ENCODE results near the gene KLHL28. TPM values are rescaled to one million over a fixed set of nuclear protein-coding genes. Genes with fewer than 3 reads are reported as not detected.

KLHL28 gene
- total and polyA plus RNA-seq, 11 donors, result 2.1 to 13.5 (median 10.2) TPM

DNA sequence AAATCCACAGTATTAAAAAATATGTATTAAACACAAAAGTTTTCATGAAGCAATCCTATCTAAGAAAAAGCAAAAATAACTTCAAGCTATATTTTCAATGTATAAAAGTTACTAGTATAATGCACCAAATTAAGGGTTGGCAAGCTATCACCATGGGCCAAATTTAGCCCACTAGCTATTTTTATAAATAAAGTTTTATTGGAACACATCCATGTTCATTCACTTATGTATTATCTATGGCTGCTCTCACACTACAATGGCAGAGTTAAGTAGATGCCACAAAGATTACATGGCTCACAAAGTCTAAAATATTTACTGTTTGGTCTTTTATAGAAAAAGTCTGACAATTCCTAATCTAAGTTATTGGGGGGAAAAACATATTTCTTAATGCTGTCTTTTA, 17.6 kb downstream of the KLHL28 start:
- no peaks in the 10 kb centered on the region for H3K4me1 ChIP-seq
- TF ChIP-seq, protein P1, sequence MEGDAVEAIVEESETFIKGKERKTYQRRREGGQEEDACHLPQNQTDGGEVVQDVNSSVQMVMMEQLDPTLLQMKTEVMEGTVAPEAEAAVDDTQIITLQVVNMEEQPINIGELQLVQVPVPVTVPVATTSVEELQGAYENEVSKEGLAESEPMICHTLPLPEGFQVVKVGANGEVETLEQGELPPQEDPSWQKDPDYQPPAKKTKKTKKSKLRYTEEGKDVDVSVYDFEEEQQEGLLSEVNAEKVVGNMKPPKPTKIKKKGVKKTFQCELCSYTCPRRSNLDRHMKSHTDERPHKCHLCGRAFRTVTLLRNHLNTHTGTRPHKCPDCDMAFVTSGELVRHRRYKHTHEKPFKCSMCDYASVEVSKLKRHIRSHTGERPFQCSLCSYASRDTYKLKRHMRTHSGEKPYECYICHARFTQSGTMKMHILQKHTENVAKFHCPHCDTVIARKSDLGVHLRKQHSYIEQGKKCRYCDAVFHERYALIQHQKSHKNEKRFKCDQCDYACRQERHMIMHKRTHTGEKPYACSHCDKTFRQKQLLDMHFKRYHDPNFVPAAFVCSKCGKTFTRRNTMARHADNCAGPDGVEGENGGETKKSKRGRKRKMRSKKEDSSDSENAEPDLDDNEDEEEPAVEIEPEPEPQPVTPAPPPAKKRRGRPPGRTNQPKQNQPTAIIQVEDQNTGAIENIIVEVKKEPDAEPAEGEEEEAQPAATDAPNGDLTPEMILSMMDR (IDR thresholded peaks at IDR 0.05), result no peak
- TF ChIP-seq POLR2A (IDR thresholded peaks at IDR 0.05), result no peak
- H3K27me3 ChIP-seq, result no peaks in the 10 kb centered on the region
- no peak overlapping the region for H3K27ac ChIP-seq
- ATAC-seq (no peak), DNase-seq (no peak)
- H3K9me3 ChIP-seq, result peaks cover 0 to 12% (median 0%) of the 10 kb centered on the region in 12 donors
- peaks cover 0 to 77% (median 54%) of the 10 kb centered on the region in 9 donors for H3K36me3 ChIP-seq
- H3K4me3 ChIP-seq, result no peak overlapping the region
- intact Hi-C loops (cut with DNase I), result no loop called here

DNA sequence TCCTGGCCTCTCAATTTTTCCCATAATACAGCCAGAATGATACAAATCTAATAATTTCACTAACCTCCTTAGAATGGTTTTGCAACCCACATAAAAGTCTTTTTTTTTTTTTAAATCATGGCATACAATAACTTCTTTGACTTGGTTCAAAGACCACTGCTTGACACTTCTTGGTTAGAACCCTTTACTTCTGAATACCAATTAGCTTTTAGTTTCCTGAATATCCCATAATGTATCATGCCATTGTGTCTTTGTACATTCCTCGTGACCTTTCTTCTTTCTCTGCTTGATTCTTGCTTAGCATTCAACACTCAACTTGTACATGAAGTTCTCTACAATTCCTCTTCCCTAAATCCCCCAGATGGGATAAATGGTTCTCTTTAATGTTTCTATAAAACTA, 19.3 kb downstream of the KLHL28 start:
- H3K4me1 ChIP-seq, result no peaks in the 10 kb centered on the region
- TF ChIP-seq POLR2A (IDR thresholded peaks at IDR 0.05), result no peak
- TF ChIP-seq, protein P1 (IDR thresholded peaks at IDR 0.05), result no peak
- H3K27ac ChIP-seq, result no peak overlapping the region
- peaks cover 0 to 9% (median 0%) of the 10 kb centered on the region in 12 donors for H3K9me3 ChIP-seq
- 94 to 100% (median 96%) methylated on average over 1 of the region's 1 CpG for WGBS, 4 donors
- intact Hi-C loops (cut with DNase I), result no loop called here
- peaks cover 0 to 75% (median 54%) of the 10 kb centered on the region in 9 donors for H3K36me3 ChIP-seq
- no peak for DNase-seq
- no peaks in the 10 kb centered on the region for H3K27me3 ChIP-seq
- no peak overlapping the region for H3K4me3 ChIP-seq
- no peak for ATAC-seq

DNA sequence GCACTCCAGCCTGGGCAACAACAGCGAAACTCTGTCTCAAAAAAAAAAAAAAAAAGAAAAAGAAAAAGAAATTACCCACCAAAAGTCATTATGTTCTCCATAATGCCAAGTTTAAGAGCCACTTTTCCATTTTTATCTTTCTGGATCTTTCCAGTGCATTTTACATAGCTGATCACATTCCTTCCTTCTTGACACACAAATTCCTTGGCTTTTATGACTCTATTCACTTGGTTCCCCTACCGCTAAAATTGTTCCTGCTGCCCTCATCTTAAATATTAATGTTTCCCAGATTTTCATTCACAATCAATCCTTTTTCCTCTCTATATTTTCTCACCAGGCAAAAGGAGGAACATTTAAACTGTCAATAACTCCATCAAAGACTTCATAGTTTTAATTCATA, 20.2 kb downstream of the KLHL28 start:
- no peak for ATAC-seq

DNA sequence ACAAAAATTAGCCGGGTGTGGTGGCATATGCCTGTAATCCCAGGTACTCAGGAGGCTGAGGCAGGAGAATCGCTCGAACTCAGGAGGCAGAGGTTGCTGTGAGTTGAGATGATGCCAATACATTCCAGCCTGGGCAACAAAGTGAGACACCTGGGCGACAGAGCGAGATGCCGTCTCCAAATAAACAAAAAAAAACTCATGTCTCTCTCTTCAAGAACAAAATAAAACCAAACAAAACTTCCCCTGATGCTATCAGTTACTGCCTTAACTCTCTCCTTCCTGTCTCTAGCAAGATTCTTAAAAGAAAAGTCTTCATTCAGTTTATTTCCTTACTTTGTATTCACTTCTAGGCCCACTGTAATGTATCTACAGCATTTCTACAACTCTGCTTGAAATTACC, 20.8 kb downstream of the KLHL28 start:
- TF ChIP-seq, protein P1 (IDR thresholded peaks at IDR 0.05), result no peak
- TF ChIP-seq POLR2A (IDR thresholded peaks at IDR 0.05), result no peak
- H3K9me3 ChIP-seq, result no peaks in the 10 kb centered on the region
- ATAC-seq (no peak), DNase-seq (no peak)
- H3K27ac ChIP-seq, result no peak overlapping the region
- H3K27me3 ChIP-seq, result no peaks in the 10 kb centered on the region
- H3K4me3 ChIP-seq, result no peak overlapping the region
- WGBS, 4 donors, result 87 to 97% (median 96%) methylated on average over 6 of the region's 6 CpGs
- peaks cover 0 to 70% (median 57%) of the 10 kb centered on the region in 9 donors for H3K36me3 ChIP-seq
- intact Hi-C loops (cut with DNase I), result no loop called here
- no peaks in the 10 kb centered on the region for H3K4me1 ChIP-seq

More for the DNA sequence above, 20.2 kb downstream of the KLHL28 start:
- TF ChIP-seq POLR2A (IDR thresholded peaks at IDR 0.05), result no peak
- 93 to 99% (median 95%) methylated on average over 2 of the region's 2 CpGs for WGBS, 4 donors
- Histone ChIP-seq H3K4me3 (no peak overlapping the region), H3K4me1 (no peaks in the 10 kb centered on the region), H3K27ac (no peak overlapping the region), H3K36me3 (peaks cover 0 to 74% (median 57%) of the 10 kb centered on the region in 9 donors), H3K27me3 (no peaks in the 10 kb centered on the region), H3K9me3 (peaks cover 0 to under 1% (median 0%) of the 10 kb centered on the region in 12 donors)
- DNase-seq, result no peak
- intact Hi-C loops (cut with DNase I), result no loop called here

DNA sequence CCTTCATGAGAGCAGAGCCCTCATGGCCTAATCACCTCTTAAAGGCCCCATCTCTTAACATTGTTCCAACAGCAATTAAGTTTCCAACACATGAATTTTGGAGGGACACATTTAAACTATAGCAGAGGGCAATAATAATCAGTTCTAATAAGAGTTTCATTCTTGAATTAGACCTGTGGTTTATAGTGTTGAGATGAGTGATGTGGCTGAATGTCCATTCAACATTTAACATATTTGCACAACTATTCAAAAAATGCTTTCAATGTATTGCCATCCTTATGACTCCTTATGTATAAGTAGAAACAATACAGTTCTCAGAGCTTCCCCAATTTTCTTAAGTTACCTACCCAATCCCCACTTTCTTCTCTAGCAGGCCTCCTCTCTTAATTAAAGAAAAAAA, 21.5 kb downstream of the KLHL28 start:
- Histone ChIP-seq H3K36me3 (peaks cover 0 to 65% (median 54%) of the 10 kb centered on the region in 9 donors), H3K9me3 (no peaks in the 10 kb centered on the region), H3K4me1 (no peaks in the 10 kb centered on the region), H3K27me3 (no peaks in the 10 kb centered on the region), H3K4me3 (no peak overlapping the region), H3K27ac (no peak overlapping the region)
- no peak for ATAC-seq
- intact Hi-C loops (cut with DNase I), result no loop called here
- no peak for DNase-seq
- no peak for TF ChIP-seq POLR2A (IDR thresholded peaks at IDR 0.05)

Measured in heart left ventricle (tissue), 16 donors.